Measurements from ENCODE around the gene OPN3.

GRCh38 chr1:241679961-241680360 is 39.8 kb upstream of the OPN3 start:
- TF ChIP-seq POLR2A (IDR thresholded peaks at IDR 0.05; ENCODE audit: low read depth, low read length) (no peak), POLR2AphosphoS5 (IDR thresholded peaks at IDR 0.05; ENCODE audit: low read depth, low read length) (no peak), PAX5 (IDR thresholded peaks at IDR 0.05; ENCODE audit: insufficient read depth, low read length, severe bottlenecking) (no peak), TAF1 (IDR thresholded peaks at IDR 0.05; ENCODE audit: low read depth, low read length) (no peak), POU2F2 (IDR thresholded peaks at IDR 0.05; ENCODE audit: low read depth, low read length) (no peak), SPI1 (IDR thresholded peaks at IDR 0.05; ENCODE audit: low read depth, low read length) (no peak)

Data from GM12891 (cell line).